HG02610 (cell line): ENCODE data around the gene PLK3.
"Not testable (repeated sequence)": the region's sequence is repeated elsewhere in the genome, so short reads cannot be mapped to it uniquely, and the experiment has no call there.

Experiments used
- ATAC-seq: cut with Tn5 transposase; IDR thresholded peaks from one replicate; pipeline ENCODE4 v1.9.1; 2021; ENCODE audit warnings: mild to moderate bottlenecking, moderate library complexity; ENCODE audit not compliant: unreplicated experiment

The PLK3 gene

GRCh38 chr1:44786841-44787426 lies 13.2 kb upstream of the PLK3 start:
- ATAC-seq = no peak

GRCh38 chr1:44787506-44787905 lies 12.7 kb upstream of the PLK3 start:
- no peak for ATAC-seq

DNA sequence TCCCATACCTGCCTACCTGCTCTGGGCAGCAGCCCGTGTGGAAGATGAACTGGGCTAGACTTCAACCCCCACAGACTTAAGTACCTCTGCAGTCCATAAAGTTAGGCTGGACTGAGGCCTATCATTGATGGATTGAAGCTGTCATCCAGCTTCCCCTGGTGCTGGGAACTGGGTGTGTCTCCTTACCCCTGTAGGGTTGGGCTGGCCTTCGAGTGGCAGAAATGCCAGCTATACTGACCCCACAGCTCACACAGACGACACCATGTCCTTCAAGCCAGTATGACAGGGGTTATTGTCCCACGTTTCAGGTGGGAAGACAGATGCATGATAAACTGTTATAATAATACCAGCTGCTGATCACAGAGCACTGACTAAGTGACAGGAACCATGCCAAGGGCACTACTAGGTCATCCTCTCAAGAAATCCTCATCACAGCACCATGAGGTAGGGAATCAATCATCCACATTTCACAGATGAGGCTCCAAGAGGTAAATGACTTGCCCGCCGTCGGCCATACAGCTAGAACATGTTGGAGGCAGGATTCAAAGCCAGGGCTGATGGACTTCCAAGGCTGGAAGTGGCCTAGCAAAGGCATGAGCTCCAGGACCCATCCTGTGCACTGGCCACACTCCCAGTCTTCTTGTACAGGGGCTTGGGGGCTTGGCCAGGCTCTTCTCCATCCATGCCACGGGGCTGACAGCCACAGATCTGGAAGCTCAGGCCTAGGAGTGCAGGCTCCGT lies 11.9 kb upstream of the PLK3 start, which contains the start of gene BEST4:
Gene BEST4 (minus strand): TSS at position 51 of the 741 bp plus-strand sequence. CDS start 465 bp downstream, outside the sequence.
- ATAC-seq = no peak

DNA sequence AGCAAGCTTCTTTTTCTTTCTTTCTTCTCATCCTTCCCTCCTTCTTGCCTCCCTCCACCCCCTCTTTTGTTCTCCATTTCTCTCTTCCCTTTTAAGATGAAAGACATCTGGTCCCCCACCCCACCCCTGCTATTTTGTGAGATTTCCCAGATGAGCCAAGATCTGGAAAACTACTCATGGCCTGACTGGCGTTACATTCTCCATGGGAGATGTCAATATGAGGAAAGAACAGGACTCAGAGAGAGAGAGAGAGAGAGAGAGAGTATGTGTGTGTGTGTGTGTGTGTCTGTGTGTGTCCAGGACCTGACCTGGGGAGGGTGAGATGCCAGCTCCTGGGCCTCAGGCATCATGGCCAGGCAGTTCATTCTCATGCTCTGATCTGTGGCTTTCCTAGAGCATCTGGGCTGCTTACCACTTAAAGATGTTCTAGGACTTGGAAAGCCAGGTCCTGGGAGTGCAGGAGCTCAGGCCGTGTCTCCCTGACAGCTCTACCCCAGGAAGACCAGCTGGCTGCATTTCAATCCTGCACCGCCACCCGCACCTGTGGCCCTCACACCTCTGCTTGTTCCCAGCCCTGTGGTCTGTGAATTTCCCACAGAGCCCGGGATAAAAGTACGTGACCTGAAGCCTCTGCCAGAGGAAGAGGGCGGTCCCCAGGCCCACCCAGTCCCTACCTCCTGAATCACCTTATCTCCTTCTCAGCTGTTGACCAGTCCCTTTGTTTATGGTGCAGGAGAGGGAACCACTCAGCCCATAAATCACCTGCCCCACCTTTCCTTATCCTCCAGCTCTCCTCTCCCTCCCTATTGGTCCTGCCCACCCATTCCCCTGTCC lies 9.0 kb upstream of the PLK3 start:
- no peak for ATAC-seq

GRCh38 chr1:44792736-44793502 lies 7.3 kb upstream of the PLK3 start:
- ATAC-seq = no peak

DNA sequence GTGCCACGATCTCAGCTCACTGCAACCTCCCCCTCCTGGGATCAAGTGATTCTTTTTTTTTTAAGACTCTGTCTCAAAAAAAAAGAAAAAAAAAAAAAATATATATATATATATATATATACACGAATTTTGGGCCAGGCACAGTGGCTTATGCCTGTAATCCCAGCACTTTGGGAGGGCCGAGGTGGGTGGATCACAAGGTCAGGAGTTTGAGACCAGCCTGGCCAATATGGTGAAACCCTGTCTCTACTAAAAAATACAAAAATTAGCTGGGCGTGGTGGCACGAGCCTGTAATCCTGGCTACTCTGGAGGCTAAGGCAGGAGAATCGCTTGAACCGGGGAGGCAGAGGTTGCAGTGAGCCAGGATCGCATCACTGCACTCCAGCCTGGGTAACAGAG lies 2.3 kb upstream of the PLK3 start:
- not testable (repeated sequence) for ATAC-seq

DNA sequence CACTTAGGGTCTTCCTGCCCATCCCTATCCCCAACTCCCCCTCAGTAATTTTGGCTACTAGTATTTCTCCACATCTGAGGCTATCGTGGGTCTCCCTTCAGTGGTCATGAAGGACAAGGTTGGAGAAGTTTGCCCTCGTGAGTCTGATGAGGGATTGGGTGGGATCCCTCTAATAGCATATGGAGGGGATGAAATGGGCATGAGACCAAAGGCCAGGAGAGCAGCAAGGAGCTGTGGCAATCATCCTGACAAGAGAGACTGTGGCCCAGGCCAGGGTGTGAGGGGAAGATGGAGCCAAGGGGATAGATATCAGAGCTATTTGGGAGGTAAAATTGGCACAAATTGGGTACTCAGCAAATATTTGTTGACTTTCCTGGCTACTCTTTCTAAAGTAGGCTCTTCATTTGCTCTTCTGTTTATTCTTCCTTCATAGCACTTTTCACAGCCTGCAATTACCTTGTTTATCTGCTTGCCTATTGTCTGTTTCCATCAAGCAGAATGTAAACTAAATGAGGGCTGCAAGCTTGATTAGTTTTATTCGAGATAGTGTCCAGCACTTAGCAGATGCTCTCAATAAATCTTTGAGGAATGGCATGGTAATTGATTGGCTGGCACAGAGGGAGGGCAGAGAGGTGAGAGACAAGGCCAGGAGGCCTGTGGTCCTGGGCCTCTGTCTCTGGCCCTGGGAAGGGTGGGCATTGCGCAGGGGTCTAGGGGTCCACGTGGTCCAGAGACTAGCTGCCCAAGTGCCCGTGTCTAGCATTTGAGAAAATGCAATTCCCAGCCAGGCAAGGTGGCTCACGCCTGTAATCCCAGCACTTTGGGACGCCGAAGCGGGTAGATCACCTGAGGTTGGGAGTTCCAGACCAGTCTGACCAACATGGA lies 1.5 kb upstream of the PLK3 start:
- ATAC-seq = no peak

GRCh38 chr1:44801491-44802305 lies 1.5 kb downstream of the PLK3 start:
- no peak for ATAC-seq

- no peak for ATAC-seq
Observed at GRCh38 chr1:44802306-44803061, 2.3 kb downstream of the PLK3 start.

DNA sequence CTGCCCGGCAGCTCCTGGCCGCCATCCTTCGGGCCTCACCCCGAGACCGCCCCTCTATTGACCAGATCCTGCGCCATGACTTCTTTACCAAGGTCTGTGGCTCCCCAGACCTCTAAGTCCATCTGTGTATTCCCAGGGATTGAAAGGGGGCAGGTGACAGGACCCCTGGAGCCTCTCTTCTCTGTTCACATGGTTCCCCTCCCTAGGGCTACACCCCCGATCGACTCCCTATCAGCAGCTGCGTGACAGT lies 2.8 kb downstream of the PLK3 start:
- no peak for ATAC-seq

GRCh38 chr1:44803312-44804095 lies 3.3 kb downstream of the PLK3 start:
- no peak for ATAC-seq

DNA sequence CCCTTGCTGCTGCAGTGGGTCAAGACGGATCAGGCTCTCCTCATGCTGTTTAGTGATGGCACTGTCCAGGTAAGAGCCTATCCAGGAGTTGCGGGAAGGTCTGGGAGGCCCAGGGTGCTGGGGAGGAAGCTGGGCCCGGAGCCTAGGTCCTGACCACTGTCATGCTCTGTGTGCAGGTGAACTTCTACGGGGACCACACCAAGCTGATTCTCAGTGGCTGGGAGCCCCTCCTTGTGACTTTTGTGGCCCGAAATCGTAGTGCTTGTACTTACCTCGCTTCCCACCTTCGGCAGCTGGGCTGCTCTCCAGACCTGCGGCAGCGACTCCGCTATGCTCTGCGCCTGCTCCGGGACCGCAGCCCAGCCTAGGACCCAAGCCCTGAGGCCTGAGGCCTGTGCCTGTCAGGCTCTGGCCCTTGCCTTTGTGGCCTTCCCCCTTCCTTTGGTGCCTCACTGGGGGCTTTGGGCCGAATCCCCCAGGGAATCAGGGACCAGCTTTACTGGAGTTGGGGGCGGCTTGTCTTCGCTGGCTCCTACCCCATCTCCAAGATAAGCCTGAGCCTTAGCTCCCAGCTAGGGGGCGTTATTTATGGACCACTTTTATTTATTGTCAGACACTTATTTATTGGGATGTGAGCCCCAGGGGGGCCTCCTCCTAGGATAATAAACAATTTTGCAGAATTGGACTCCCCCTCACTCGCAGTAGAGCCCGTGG lies 5.3 kb downstream of the PLK3 start:
- no peak for ATAC-seq

- no peak for ATAC-seq
Observed at GRCh38 chr1:44806025-44806703, 6.0 kb downstream of the PLK3 start.

DNA sequence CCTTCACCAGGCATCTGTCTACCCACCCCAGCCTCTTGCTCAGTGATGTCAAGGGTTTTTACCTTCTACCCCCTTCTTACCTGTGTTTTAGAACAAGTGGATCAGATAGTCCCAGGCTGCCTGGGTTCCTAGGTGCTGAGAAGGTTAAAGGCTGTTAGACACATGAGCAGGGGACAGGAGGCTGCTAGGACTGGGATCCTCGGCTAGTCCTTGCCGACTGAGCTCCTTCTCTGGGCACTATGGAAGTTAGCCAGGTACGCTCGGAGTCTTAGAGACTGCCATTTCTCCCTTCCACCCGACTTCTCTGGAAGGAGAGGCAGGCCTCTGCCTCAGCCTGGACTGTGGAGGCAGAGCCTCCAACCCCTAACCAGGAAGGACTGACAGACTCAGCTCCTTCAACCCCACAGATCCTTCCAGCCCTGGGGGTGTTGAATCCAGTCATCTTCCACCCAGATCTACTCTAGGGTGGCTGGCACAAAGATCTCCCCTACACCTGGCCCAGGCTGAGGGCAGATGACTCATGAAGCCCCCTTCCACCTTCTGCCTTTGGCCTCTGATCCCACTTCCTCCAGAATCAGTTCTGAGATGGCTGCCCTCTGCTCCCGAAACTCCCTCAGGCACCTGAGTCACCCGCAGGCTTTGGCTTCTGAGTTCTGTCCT lies 6.7 kb downstream of the PLK3 start, which contains the start of gene DYNLT4:
Gene DYNLT4 (minus strand): TSS at position 648 of the 660 bp plus-strand sequence. CDS start 683 bp downstream, outside the sequence.
- ATAC-seq = no peak

- peak; percentile 35 for ATAC-seq
Observed at GRCh38 chr1:44807364-44808062, 7.3 kb downstream of the PLK3 start.
